NK-92 (cell line): ENCODE results near the gene CCSER2.
"Not testable (repeated sequence)": the region's sequence is repeated elsewhere in the genome, so short reads cannot be mapped to it uniquely, and the experiment has no call there.

ENCODE experiments used
- DNase-seq: peaks from one replicate; lab custom pipeline; 2025; ENCODE audit not compliant: unreplicated experiment; lab: John Stamatoyannopoulos, UW

The CCSER2 gene

DNA sequence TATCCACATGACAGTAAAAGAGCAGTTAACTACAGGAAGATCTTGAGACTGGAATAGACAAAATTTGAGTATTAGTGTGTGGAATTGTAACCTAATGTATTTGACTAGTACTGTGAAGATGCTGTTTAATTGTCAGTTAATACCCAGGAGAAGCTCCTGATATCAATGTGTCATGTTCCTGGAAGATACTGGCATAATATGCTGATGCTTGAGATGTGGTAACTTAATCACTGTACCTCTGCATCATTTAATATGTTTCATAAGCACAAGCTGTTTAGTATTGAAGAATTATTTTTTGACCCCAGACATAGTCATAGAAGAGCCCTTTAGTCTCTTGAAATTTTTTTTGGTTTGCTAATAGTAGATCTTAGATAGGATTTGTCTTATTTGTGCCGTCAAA, 15.4 kb downstream of the CCSER2 start:
- DNase-seq: no peak

- DNase-seq: no peak
Measured at GRCh38 chr10:84344526-84344925, 16.1 kb downstream of the CCSER2 start.

GRCh38 chr10:84347575-84348002, 19.2 kb downstream of the CCSER2 start:
- not testable (repeated sequence) for DNase-seq

- DNase-seq: no peak
Measured at GRCh38 chr10:84348447-84348846, 20.1 kb downstream of the CCSER2 start.

GRCh38 chr10:84348860-84349259, 20.5 kb downstream of the CCSER2 start:
- no peak for DNase-seq

DNA sequence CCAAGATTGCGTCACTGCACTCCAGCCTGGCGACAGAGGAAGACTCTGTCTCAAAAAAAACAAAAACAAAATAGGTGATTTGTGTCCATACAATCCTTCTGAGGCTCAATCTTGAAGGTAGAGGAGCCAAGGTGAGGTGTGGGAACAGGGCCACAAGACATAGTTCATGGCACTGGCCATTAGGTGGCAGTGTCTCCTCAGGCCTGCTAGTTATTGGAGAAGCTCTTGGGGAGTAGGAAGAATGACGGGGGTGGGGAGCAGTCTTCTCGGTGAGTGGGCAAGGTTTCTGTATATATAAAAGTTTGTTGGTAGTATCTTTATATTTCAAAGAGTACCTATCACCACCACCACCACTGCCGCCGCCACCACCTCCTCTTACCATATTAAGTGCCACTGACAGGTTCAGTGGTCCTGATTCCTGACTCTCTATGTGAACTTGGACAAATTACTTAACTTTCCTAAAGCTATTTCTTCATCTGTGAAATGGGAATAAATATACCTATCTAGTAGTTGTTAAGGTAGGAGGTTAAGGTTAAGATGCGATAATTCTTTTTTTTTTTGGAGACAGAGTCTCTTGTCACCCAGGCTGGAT, 24.0 kb downstream of the CCSER2 start:
- no peak for DNase-seq

DNA sequence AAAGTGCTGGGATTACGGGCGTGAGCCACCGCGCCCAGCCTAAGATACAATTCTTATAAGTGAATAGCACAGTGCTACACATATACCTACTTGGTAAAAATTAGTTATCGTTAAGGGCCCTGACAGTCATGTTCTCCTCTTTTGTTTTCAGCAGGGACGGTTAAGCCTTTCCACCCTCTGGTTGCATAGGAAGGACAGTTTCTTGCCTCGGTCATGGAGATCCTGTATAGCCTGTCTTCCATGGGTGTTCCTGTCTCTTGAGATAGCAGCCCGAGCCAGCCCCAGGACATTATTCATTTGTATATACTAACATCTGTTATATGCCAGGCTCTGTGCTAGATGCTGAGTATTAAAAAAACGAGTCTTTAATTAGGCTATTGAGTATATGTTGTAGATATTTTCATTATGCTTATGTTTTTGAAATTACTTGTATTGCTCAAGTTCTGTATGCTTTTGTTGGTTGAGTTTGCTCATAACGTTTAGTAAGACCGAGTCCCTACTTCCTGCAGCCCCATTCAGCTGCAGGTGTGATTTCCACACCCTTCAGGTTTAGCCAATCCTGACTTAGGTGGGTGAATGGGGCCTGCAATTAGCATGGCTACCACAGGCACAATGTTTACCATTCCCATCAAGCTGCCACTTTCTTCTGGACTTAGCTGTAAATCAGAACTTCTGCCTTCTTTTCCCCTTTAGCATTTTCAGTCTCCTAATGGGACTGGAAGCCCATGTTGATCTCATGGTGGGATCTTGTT, 24.8 kb downstream of the CCSER2 start:
- no peak for DNase-seq

DNA sequence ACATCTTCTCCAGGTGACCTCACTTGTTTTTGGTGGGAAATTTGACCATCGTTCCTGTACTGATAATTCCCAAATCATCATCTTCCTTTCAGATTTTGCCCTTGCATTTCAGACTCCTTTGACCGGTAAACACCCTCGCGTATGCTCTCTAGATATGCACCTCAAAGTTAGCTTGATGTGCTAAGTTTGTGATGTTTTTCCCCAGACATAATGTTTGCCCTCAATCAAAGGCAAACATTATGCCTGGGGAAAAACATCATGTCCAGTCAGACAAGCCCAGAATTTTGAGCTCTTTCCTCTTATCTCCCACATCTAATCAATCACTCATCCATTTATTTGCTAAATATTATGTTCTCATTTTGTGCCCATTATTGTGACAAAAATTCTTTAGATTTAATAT, 26.2 kb downstream of the CCSER2 start:
- DNase-seq: no peak

DNA sequence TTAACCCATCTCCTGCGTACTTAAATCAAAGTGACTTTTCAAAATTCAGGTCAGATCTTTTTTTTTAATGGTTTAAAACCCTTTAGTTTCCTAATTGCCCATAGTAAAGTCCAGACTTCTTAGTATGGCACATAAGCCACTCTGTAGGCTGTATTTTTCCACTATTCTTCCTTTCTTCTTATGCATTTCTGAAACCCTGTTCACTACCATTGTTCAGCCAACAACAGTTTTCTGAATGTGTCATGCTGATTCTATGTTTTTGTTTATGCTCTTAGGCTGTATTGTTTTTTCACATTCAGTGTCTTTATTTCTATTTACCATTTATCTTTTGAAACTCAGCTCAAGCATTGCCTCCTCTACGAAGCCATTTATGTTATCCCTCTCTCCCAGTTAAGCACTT, 26.7 kb downstream of the CCSER2 start:
- DNase-seq: no peak

DNA sequence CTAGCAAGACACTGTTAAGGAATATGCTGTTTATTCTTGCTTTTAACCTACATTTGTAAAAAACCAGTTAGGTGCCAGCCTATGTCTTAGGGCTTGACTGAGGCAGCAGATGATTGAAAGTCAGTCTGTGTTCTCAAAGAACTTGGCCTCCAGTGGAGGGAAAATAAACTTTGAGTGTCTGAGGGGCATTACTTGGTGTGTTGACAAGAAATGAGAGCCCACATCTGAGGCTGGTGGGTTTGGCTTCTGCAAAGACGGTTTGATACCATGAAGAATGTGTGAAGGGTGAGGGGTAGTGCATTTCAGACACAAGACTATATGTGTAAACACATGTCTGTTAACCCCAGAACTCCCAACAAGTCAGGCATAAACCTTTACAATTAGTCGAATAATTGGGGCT, 28.5 kb downstream of the CCSER2 start:
- DNase-seq: no peak

DNA sequence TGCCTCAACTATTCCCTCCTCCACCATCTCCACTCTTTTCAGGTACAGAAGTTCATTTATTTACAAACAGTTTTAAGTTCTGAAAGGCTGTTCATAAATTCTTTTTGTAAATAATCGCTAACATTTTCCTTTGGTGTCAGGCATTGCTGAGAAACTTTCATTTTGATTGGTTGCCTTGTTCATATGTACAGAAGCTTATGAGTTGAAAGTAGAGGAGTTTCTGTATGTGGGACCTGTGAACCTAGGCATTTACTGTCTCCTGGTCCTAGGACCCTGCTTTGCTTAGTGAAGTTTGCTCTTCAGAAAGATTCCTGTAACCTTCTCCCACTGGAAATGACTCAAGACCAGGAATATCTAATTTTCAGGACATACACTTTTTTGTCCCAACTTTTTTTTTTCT, 30.4 kb downstream of the CCSER2 start:
- no peak for DNase-seq

- no peak for DNase-seq
Measured at GRCh38 chr10:84360637-84361365, 32.4 kb downstream of the CCSER2 start.

DNA sequence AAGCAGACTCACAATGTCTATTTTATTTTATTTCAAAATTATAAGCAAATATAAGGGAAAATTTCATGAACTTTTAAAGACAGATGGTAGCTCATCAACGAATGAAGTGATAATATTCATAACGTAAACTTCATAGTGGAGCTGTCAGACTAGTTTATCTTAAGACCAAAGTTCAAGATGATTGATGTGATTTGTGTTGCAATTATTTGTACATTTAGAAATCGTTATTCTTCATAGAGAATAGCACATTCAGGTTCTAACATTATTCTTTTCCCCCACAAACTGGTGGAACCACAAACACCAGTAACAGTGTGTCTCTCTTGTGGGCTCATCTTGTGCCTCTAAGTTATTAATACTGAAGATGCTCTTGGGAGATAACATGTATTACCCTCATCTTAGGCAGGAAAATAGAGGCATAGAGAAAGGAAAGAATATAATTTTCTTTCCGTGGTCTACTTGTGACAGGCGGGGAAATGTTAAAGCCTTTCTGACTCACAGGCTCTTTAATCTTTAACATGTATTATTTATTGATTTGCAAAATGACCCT, 37.0 kb downstream of the CCSER2 start:
- DNase-seq: no peak

GRCh38 chr10:84366041-84366440, 37.7 kb downstream of the CCSER2 start:
- no peak for DNase-seq

GRCh38 chr10:84367256-84367655, 38.9 kb downstream of the CCSER2 start:
- no peak for DNase-seq

- DNase-seq: no peak
Measured at GRCh38 chr10:84368828-84369227, 40.4 kb downstream of the CCSER2 start.

DNA sequence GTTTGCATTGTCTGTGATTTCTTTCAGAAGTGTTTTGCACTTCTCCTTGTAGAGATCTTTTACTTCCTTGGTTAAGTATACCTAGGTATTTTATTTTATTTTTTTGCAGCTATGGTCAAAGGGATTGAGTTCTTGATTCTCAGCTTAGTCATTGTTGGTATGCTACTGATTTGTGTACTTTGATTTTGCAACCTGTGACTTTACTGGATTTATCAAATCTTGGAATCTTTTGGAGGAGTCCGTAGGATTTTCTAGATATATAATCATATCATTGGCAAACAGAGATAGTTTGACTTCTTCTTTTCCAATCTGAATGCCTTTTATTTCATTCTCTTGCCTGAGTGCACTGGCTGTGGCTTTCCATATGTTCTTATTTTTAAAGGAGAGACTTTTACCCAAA, 41.9 kb downstream of the CCSER2 start:
- no peak for DNase-seq

GRCh38 chr10:84371944-84372343, 43.6 kb downstream of the CCSER2 start:
- no peak for DNase-seq

- DNase-seq: no peak
Measured at GRCh38 chr10:84373000-84373399, 44.6 kb downstream of the CCSER2 start.

GRCh38 chr10:84374455-84374854, 46.1 kb downstream of the CCSER2 start:
- no peak for DNase-seq

- DNase-seq: no peak
Measured at GRCh38 chr10:84375011-84375410, 46.6 kb downstream of the CCSER2 start.

DNA sequence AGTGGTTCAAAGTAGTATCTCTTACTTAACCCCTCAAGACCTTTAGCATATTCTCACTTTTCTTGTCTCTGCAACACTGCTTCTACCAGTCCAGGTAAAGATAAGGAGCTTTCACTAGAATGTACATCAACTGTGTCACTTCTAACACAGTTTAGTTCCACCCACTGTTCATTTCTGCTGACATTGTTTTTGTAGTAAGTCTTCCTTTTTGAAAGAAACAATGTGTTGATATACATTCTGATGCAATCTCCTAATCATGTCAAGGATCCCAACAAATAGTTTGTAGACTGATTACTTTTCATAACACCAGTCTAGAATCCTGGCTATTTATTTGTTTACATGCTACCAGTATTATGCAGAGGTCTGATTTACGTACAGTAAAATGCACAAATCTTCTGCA, 47.5 kb downstream of the CCSER2 start:
- DNase-seq: no peak
